GM19240 (cell line): ENCODE results near the gene SIGLEC9.

Experiments
- DNase-seq: peaks from one replicate; pipeline ENCODE4 v3.0.0; 2011; ENCODE audit warnings: low spot score; ENCODE audit not compliant: insufficient read length

Gene SIGLEC9

DNA sequence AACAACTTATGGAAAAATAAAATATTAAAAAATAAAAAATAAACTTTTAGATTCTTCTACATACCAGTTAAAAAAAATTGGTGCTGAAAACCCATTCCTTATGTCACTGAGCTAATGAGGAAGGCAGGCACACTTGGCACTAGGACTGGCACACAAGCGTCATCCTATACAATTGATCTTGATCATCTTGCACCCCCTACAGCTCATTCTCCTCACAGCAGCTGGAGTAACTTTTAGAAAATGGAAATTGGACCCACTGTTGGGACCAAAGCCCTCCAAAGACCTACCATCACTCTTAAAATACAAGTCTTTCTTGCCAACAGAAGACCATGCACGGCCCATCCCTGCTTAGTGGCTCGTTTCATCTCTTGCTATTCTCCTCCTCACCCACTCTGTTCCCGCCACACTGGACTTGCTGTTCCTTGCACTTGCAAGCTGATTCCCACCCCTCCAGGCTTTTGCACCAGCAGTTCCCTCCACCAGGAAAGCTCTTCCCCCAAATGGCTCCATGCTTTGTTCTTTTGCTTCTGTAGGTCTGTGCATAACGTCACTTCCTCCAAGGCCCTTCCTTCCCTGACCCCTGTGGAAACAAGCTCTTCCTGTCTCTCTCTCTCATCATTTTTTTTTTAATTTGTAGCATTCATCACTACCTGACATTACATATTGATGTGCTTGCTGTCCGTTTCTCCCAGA lies 28.1 kb upstream of the SIGLEC9 start:
- no peak for DNase-seq

DNA sequence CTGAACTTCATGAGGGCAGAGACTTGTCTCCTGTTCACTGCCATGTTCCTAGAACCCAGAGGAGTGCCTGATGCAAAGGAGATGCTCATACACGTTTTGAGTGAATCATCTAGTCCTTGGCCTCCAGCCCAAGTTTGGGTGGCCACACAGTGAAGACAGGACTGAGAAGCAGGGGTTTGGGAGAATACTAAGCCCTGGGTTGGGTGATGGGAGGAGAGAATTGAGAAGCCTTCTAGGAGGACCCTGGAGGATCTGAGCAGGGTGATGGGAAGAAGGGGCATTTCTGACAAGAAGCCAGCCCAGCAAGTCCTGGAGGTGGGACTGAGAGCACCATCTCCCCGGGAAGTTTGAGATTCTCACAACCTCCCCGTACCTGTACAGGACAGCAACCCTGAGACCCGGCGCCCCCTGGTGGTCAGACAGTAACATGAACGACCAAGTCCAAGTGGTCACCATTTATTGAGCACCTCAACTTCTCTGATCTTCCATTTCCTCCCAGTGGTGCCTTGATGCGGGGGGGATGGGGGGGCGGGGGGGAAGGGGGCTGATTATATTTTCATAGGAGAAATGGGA lies 27.5 kb upstream of the SIGLEC9 start:
- peak; percentile 93 for DNase-seq

DNA sequence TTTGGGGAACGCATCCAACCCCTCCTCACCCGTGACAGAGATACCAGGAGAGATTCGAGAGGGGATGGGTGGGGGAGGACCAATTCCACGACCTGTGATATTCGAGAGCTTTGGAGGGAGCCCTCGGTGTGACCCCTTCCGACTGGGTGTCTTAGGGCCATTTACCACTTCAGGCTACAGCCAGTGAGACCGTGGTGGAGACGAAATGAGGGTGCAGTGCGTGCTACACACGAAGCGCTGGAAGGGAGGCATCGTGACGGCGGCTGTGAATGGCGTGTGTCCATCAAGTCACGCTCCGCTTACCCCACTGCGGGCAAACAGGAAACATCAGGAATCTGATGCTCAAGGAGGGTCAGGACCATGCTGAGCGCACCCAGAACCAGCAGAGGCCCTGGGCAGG lies 26.9 kb upstream of the SIGLEC9 start:
- no peak for DNase-seq

DNA sequence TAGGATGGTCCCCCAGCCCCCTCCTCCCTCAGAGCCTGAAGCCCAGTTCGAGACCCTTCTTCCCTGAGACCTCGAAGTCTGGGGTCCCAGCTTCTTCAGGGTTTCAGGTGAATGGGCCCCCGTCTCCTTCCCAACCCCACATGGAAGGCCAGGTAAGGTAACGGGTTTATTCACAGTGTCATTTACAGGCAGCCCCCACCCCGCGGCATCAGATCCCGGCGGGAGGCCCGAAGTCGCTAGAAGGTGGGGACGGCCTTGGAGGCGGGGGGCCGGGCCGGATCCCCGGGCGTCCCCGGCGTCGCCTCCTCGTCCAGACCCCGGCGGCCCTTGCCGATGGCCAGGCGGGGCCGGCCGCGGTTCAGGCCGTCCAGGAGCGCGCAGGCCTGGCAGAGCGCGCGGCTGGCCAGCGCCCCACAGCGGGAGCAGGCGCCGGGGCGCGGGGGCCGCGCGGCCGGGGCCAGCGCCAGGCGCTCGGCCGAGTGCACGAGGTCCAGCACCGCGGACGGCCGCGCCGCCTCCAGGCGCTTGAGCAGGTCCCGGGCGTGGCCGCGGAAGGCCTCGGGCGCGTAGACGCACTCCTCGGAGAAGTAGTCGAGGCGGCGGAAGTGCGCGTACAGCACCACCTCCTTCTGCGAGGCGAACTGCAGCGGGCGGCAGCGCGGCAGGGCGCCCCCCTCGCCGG lies 26.2 kb upstream of the SIGLEC9 start:
- no peak for DNase-seq

DNA sequence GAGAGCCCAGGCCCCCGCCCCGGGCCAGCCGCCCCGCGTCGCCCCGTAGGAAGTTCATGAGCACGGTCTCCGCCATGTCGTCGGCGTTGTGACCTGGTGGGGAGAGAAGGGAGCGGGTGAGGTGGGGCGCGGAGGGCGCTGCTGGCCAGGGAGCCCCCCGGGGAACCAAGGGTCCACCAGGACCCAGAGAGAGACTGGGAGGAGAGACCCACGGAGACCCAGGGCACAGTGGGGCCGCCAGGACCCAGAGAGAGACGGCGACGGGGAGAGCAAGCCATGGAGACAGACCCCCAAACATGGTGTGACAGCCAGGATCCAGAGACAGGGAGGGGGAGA lies 25.7 kb upstream of the SIGLEC9 start:
- no peak for DNase-seq

DNA sequence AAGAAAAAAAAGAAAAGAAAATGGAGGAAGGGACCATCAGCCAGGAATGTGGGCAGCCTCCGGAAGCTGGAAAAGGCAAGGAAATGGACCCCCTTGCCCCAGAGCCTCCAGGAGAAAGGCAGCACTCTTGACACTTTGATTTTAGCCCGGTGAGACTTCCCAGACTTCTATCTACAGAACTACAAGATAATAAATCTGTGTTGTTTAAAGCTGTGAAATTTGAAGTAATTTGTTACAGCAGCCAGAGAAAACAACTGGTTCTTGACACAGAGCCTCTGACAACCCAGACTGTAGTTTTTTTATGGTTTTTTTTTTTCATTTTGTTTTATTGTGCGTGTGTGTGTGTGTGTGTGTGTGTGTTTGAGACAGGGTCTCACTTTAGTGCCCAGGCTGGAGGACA lies 24.1 kb upstream of the SIGLEC9 start:
- DNase-seq = no peak

DNA sequence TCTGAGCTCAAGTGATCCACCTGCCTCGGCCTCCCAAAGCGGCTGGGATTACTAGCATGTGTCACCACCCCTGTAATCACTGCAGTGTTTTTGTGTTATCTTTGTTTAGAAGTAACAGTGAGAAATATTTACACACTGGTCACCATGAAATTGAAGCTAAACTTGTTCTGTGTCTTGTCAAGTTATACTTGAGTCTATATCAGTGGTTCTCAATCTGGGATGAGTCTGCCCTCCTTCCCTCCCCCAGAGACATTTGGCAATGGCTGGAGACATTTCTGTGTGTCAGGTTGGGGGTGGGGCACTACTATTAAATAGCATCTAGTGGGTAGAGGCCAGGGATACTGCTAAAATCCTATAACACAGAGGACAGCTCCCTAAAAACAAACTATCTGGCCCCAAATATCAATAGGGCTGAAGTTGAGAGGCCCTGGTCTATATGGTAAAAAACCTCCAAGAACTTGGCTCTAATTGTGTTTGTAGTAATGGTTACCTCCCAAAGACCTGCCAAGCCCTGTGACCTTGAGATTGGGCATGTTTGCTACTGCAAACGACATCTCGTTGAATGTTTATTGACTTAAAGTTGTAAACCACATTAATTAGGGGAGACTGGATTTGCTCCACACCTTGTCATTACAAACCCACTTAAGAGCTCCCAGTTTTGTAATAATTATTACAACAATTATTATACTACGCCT lies 23.4 kb upstream of the SIGLEC9 start:
- DNase-seq = no peak

DNA sequence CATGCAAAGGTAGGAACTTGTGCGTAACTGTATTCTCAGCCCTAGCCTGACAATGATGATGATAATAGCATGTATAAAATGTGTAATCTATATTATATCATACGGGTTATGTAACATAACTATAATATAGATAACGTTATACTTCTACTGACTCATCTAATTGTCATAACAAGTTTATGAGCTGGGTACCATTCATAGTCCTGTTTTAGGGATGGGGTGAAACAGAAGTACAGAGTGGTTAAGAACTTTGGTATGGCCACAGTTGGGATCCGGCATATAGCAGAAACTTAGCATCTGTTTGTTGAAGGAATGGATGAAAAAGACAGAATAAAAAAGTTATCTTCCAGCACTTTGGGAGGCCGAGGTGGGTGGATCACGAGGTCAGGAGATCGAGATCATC lies 21.7 kb upstream of the SIGLEC9 start:
- no peak for DNase-seq

DNA sequence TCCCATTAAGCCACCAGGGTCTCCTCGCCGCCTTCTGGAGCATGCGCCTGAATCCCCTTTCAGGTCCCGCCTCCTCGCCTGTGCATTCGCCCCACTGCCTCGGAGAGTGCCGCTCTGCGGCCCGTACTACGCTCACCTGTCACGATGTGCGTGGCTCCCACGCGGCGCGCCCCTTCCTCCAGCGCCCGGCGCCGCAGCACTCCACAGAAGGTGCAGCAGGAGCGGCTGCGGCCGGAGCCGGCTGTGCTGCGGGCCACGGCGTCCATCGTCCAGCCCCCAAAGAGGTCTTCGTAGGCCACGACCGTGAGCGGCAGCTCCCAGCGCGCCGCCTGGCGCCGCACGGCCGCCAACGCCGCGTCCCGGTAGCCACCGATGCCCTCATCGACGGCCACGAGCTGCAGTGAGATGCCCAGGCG lies 20.8 kb upstream of the SIGLEC9 start:
- DNase-seq = no peak

DNA sequence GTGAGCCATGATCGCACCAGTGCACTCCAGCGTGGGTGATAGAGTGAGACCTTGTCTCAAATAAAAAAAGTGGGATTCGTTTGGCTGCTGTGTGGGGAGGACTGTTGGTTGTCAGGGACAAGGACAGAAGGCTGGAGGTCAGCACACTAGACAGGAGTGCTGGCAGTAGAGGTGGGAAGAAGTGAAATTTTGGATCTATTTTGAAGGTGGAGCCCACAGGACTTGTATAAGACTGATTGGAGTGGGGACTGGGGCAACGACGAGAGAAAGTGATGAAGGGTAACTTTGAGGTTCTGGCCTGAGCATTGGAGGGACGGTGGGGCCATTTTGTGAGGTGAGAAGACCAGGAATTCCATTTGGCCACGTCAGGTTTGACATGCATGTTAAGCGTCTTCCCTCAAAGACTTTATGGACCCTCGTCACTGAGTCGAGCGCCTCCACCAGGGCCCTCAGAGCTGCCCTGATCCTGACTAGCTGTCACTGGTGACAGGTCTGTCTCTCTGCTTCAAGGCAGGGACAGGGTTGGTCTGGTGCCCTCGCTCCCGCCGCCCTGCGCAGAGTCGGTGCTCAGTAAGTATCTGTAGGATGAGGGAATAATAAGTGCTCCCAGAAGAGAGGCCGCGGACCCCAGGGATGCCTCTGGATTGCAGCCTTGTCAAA lies 17.2 kb upstream of the SIGLEC9 start:
- peak; percentile 40 for DNase-seq

DNA sequence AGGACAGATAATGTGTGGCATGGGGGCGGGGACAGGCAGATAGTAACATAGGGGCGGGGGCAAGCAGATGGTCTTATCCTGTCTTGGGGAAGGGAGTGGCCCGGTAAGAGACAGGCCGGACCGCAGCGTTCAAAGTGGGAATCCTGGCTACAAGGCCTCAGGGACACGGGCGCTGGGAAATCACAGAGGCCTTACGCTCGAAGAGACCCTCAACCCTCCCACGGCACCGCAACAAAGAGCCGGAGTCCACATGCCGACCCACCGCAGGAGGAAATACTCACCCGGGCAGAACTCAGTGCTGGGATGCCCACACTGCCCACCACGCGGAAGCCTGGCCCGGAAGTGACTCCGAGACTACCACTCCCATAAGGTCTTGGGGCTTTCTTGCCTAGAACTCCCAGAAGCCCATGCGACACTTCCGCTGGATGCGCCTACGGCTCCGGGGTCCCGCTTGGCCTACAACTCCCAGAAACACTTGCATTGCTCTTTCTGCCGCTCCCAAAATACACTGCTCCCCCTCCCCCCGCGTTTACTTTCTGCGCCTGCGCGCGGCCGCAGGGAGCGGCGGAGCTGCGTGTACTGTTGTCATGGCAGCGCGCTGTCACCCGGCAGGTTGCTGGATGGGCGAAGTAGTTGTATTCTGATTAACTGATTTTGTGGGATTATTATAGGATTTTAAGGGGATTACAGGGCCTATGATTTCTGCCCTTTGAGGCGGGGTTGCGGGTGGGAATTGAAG lies 16.5 kb upstream of the SIGLEC9 start, which contains the start of gene CTU1:
Gene CTU1, minus strand, starts transcription at position 344 of the 739 bp plus-strand sequence. CDS start 3,840 bp downstream, outside the sequence.
- peak; percentile 99 for DNase-seq

DNA sequence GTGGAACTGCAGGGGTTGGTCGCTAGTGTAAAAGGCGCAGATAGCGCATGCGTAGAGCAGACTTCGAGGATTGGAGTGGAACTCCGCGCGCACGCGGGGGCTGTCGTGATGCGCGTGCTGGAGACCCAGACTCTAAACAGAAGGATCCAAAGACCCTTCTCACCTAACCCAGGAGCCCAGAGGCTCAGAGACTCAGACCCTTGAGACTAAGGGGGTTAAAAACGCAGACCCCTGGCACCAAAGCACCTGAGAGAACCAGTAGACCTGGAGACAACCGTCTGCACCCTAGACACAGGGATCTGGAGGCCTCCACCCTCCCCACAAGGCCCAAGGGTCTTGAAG lies 15.9 kb upstream of the SIGLEC9 start:
- DNase-seq = no peak

DNA sequence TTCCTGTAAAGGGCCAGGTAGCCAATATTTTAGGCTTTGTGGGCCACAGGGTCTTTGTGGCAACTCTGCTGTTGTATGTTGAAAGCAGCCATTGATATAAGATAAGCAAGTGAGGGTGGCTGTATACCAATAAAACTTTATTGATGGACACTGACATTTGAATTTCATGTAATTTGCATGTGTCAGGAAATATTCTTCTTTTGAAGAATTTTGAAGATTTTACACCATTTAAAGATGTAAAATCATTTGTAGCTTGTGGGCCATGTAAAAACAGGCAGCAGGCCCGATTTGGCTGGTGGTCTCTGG lies 14.1 kb upstream of the SIGLEC9 start:
- DNase-seq = no peak

DNA sequence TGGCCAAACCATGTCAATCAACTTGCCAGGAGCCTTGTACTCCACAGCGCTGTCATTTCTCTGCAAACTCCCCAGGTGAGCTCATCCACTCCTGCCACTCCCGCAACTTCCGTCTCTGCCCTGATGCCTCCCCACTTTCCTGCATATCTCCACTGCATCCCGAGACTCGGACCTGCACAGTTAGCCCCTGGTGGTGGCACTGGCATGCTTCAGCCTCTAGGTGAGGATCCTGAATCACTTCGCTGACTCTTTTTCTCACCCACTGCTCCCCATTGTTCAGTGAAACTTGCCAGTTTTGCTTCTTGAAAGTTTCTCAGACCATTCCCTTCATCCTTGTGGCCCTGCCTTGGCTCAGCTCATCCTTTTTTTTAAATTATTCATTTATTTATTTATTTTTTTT lies 13.1 kb upstream of the SIGLEC9 start:
- DNase-seq = no peak

DNA sequence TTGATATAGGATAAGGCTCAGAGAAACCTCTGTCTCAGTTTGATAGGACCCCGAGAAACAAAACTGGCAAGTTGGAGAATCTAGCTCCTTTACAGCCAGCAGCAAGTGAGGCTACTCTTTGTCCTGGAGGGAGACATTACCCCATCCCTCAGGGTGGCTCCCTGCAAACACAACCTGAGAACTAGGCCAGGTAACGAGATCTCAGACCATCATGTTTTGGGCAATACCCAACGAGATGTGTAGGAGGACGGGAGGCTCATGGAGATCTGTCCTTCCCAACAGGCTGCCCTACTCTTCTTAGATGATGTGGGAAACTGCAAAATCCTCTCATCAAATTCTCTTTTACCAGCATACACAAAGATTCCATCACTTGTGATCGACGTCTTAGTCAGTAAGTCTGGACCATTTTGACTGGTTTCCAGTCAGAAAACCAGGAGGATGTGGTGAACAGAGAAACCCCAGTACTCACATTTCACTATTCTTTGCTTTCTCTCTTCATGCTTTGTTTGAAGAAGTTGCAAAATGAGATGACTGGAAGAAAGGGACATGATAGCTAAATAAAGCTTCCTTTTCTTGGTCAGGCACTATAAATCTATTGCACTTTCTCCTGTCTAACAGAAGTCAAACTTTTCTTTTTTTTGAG lies 10.5 kb upstream of the SIGLEC9 start:
- DNase-seq = no peak

DNA sequence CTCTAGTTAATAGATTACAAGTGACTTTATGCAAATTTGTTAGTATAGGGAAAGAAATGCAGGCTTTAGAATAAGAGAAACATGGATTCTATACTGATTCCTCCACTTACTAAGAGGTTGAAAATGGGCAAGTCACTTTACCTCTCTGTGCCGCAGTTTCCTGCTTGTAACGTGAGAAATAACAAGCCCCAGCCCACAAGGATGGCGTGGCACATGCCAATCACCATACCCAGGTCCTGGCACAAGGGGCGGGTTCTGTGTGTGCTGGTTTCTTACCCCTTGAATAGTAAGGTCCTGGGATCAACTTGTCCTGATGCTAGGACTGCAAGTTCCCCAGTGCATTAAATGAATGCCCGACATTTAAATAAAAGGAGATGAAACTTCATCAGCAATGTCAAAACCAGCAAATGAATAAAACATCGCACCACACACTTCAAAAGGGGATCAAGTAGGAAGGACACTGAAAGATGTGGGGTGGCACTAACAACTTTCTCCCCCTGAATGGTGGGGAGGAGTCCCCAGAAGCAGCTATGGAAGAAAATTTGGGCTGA lies 7.9 kb upstream of the SIGLEC9 start:
- DNase-seq = no peak

DNA sequence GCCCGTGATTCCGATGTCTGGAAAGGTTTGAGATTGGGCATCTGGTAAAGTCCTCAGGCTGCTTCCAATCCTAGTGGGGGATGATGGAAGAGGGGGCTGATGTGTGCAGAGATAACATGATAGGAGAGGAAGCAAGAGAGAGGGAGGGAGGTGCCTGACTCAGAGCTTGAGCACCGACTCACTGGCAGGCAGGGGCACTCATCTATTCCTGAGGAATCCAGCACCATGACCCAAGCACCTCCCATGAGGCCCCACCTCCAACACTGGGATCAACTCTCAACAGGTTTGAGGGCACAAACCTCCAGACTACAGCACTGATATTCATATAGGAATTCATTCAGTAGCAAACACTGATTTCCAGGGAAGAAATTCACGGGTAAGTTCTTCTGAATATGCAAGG lies 5.6 kb upstream of the SIGLEC9 start:
- no peak for DNase-seq

DNA sequence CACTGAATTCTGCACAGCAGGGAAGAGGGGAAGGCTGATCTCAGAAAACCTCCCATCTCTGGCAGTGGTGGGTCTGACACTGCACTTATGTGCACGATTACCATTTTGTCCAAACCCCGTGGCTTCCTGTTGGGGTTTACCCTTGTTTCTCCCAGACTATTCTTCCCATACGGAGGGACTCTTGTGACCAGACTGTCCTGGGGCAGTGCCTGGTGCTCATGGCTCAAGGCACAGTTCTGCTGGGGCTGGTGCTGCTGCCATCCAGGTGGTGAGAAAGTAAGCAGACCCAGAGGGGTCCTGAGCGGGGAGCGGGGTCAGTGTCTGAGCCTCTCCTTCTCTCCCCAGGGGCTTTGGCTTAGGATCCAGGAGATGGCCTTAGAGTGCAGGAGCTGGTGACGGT lies 5.1 kb upstream of the SIGLEC9 start:
- no peak for DNase-seq

DNA sequence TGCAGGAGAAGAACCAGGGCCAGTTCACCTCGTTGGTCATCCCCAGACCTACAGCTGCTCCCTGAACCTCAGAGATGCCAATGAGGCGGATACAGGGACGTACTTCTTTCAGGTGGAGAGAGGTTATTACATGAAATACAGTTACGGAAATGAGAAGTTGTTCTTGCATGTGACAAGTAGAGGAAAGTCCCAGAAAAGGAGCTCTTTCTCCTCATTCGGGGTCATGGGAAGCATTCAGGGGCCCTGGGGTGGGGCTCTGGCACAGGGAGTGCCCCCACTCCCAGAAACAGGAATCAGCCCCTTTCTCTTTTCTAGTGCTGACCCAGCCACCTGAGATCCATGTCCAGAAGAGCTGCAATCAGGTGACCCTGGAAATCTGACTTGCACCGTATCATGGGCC lies 4.5 kb upstream of the SIGLEC9 start:
- no peak for DNase-seq

DNA sequence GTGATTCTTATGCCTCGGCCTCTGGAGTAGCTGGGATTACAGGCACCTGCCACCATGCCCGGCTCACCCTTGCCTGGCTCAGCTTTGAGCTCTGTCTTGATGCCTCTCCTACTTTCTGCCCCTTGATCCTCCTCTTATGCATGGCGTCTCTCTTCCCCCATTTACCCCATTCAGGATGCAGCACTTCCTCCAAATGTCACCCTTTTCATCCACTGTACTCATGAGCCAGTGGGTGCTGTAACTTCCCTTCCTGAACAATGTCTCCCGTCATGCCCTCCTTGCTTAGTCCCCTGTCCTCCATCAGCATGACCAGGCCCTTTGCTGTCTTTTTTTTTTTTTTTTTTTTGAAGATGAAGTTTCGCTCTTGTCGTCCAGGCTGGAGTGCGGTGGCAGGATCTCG lies 3.4 kb upstream of the SIGLEC9 start:
- DNase-seq = no peak
